RWPE1 (cell line): Measurements from ENCODE around the gene TRAM2.

Source experiments
- CTCF ChIA-PET: fragments of 350-600 bp; sonication (Branson Sonifier 250); formaldehyde crosslinking; extraction: SDS; loops from one replicate; lab custom pipeline; 2021; lab: Yijun Ruan, JAX
- POLR2A ChIA-PET: fragments of 400-600 bp; formaldehyde crosslinking; extraction: SDS; loops from one replicate; lab custom pipeline; 2020; ENCODE audit warnings: antibody characterized with exemption; ENCODE audit not compliant: low non-redundant PET; lab: Yijun Ruan, JAX
- DNase-seq: peaks from one replicate; pipeline ENCODE4 v3.0.0; 2012; ENCODE audit warnings: low spot score
- H3K27ac ChIP-seq: fragments of 450-650 bp; 2 replicates; pipeline ENCODE4 v1.5.1; 2017
- TF ChIP-seq, protein P1 (sequence below): fragments of 450-650 bp; conservative IDR thresholded peaks from 2 replicates; pipeline ENCODE4 v1.5.1; 2017; ENCODE audit warnings: low read depth, mild to moderate bottlenecking

Gene TRAM2

DNA sequence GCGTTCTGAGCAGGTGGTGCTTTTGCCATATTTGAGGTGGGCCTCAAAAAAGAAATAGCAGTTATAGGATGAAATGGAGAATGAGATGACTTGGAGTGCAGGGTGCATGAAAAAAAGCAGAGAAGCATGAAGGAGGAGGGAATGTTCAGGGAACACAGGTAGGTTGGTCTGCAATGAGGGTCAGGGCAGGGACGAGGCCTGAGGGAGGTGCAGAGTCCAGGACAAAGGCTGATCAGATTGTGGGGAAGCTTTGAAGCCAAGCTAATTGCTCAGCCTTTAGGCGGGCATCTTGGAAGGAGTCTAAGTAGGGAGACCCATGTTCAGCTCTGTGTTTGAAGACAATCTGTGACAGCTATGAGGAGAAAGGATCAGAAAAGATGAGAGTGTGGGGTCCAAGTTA, 12.0 kb downstream of the TRAM2 start:
- TF ChIP-seq, protein P1, sequence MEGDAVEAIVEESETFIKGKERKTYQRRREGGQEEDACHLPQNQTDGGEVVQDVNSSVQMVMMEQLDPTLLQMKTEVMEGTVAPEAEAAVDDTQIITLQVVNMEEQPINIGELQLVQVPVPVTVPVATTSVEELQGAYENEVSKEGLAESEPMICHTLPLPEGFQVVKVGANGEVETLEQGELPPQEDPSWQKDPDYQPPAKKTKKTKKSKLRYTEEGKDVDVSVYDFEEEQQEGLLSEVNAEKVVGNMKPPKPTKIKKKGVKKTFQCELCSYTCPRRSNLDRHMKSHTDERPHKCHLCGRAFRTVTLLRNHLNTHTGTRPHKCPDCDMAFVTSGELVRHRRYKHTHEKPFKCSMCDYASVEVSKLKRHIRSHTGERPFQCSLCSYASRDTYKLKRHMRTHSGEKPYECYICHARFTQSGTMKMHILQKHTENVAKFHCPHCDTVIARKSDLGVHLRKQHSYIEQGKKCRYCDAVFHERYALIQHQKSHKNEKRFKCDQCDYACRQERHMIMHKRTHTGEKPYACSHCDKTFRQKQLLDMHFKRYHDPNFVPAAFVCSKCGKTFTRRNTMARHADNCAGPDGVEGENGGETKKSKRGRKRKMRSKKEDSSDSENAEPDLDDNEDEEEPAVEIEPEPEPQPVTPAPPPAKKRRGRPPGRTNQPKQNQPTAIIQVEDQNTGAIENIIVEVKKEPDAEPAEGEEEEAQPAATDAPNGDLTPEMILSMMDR, result no peak
- ChIA-PET POLR2A (no interaction called here), CTCF (no interaction called here)
- H3K27ac ChIP-seq, result no peak overlapping the region
- no peak for DNase-seq

DNA sequence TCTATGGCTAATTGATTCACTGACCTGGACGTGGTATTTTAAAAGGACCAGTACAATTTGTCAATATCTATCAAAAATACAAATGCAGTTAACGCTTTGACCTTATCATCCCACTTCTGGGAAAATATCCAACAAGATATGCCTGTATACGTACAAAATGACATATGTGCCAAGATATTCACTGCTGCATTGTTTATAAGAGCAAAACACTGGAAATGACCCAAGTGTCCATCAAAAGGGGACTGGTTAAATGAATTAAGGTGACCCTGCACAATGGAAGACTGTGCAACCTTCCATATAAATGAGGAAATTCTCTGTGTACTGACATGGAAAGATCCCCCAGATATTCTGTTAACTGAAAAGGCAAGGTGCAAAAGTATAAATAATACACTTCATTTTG, 13.9 kb downstream of the TRAM2 start:
- ChIA-PET POLR2A (no interaction called here), CTCF (no interaction called here)
- H3K27ac ChIP-seq, result no peak overlapping the region
- no peak for DNase-seq
- TF ChIP-seq, protein P1, result no peak

DNA sequence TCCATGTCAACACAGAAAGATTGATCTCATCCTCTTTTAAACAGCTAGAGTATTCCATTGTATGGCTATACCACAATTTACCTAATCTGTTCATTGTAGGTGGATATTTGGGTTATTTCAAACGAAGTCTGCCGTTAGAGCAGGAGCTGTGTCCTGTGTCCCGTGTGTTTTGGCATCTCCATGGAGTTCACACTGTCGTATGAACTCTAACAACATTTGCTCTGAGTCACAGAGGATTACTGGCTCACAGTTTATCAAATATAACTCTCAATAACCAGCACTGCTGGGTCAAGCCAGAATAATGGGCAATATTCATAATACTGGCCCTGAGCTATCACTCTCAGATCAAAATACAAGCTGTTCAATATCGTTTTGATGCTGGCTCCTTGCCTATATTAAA, 16.4 kb downstream of the TRAM2 start:
- CTCF ChIA-PET, result interaction anchor here (0.5 kb wide), 1 partner anchor 8 kb away, joined by 3 read pairs; no protein-coding TSS in a partner anchor
- DNase-seq, result no peak
- no peak overlapping the region for H3K27ac ChIP-seq

DNA sequence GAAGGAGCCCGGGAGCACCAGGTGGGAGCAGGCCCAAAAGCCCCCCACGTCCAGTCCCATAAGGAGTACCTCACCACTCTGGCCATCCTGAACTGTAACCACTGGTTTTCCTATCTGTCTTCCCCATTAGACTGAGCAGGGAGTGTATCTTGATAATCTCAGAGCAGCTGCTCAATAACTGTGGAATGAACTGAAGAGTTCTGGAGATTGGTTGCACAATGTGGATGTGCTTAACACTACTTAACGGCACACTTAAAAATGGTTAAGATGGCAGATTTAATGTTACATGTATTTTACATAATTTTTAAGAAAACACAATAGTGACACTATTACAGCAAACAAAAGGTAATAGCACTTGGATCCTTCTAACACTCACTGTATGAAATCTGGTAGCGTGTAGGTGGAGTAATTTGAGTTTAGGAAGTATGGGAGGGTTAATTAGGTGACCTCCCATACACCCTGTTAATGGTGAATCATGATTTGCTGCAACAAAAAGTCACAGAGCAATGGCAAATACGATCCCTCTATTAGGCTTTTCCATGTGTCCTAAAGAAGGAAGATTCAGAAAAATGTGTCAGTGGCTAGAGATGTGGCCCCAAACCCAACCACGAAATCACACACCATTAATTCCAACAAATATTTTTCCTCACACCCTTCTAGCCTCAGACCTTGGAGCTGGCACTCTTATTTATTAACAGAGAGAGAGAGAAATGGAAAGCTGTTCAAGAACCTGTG, 18.4 kb downstream of the TRAM2 start:
- H3K27ac ChIP-seq, result peak overlapping the region; percentile 44
- POLR2A ChIA-PET, result no interaction called here
- CTCF ChIA-PET, result no interaction called here
- TF ChIP-seq, protein P1, result no peak
- no peak for DNase-seq

More for the DNA sequence above, 16.4 kb downstream of the TRAM2 start:
- TF ChIP-seq, protein P1, result no peak
- POLR2A ChIA-PET, result no interaction called here

DNA sequence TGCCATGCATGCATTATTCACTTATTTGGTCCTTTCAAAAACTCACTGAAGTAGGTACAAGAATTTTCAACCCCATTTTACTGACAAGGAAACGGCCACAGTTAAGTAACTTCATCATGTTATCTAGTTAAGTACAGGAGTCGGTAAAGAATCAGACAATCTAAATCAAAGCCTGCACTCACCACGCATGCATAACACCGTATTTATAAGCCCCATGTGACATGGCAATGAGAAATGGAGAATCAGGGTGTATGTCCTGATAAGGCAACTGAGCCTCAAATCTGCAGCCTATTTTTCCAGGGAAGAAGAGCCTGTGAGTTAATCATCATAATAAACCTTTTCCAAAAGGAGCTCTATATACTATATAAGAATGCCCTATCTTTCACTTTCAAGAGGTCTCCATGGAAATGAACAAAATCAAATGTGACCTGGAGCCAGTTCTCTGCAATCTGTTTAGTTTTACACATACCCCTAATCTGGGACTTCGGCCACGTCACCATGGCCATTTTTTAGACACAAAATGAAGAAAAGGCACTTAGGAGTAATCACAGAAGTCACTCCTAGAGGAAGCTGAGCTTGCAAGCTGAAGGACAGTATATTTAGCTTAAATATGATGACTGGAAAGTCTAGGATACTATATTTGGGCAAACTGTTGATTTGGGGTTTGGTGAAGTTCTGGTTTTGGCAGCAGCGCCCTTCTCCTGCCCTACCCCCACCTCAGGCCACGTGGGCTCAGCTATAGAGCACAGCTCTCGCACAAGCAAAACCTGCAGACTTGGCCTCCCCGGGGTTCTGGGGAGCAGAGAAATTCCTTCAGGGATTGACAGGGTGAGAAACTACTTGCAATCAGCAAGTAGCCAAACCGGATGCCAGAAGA, 19.2 kb downstream of the TRAM2 start:
- ChIA-PET POLR2A (no interaction called here), CTCF (no interaction called here)
- TF ChIP-seq, protein P1, result no peak
- no peak for DNase-seq
- H3K27ac ChIP-seq, result peak overlapping the region; percentile 44

DNA sequence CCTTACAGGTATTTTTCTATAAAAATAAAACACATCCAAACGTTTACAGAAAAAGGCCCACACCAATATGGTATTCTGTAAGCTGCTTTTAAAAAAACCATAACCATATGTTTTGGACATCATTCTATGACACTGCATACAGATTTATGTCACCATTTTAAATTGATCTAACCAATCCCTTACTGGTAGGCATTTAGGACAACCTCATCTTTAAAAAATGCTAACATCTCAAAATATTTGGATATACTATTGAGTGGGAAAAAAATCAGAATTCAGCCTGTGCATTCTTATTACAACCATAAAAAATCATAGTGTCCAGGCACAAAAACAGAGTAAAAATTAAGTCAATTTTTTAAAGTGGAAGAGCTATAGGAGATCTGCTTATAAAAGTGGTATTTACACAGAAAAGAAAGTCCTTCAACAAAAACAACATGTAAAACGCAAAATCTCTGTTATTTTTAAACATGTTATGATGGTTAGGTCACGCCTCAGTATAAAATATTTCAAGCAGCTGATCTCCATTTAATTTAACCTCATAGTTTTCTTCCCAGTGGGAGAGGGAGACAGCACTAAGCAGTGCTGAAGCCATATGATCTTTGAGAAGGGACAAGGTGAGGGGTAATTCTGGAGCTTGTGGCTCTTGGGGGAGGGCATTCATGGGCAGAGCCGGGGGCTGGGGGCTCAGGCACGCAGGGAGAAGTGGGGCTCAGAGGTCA, 21.2 kb downstream of the TRAM2 start:
- TF ChIP-seq, protein P1, result no peak
- CTCF ChIA-PET, result no interaction called here
- DNase-seq, result no peak
- no peak overlapping the region for H3K27ac ChIP-seq
- POLR2A ChIA-PET, result no interaction called here
